ENCODE data around the gene METTL8.

The METTL8 gene

DNA sequence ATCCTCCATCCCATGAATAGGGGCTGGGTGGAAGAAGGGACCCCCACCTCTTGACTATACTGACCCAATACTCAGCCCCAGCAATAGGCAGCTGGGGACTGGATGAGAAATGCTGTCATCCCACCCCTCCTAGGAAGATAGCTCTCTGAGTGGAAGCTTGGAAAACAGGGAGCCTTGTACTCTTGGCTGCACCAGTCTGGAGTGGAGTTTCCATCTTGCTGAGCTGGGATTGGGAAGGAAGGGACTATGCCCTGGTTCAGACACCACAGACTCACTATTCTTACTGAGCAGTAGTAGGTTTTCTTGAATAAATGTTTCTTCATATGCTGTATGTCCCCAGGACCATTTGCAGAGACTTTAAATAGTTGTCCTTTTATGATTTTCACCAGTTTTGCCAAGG is 7.7 kb upstream of the METTL8 start:
- DNase-seq (ENCODE audit: low read depth in 2 of 2): no peak
- no peak for TF ChIP-seq CTCF (IDR thresholded peaks at IDR 0.05; ENCODE audit: low read depth, low read length)
- H3K4me3 ChIP-seq (replicated peaks in 1 of 2; ENCODE audit: low read depth in 2 of 2, low read length in 2 of 2): no peak overlapping the region

- H3K4me3 ChIP-seq (replicated peaks in 1 of 2; ENCODE audit: low read depth in 2 of 2, low read length in 2 of 2): no peak overlapping the region
- peak; percentile 59 to 94 for DNase-seq (ENCODE audit: low read depth in 2 of 2)
- TF ChIP-seq CTCF (IDR thresholded peaks at IDR 0.05; ENCODE audit: low read depth, low read length): no peak
Observed at GRCh38 chr2:171436307-171436706, 2.5 kb upstream of the METTL8 start.

DNA sequence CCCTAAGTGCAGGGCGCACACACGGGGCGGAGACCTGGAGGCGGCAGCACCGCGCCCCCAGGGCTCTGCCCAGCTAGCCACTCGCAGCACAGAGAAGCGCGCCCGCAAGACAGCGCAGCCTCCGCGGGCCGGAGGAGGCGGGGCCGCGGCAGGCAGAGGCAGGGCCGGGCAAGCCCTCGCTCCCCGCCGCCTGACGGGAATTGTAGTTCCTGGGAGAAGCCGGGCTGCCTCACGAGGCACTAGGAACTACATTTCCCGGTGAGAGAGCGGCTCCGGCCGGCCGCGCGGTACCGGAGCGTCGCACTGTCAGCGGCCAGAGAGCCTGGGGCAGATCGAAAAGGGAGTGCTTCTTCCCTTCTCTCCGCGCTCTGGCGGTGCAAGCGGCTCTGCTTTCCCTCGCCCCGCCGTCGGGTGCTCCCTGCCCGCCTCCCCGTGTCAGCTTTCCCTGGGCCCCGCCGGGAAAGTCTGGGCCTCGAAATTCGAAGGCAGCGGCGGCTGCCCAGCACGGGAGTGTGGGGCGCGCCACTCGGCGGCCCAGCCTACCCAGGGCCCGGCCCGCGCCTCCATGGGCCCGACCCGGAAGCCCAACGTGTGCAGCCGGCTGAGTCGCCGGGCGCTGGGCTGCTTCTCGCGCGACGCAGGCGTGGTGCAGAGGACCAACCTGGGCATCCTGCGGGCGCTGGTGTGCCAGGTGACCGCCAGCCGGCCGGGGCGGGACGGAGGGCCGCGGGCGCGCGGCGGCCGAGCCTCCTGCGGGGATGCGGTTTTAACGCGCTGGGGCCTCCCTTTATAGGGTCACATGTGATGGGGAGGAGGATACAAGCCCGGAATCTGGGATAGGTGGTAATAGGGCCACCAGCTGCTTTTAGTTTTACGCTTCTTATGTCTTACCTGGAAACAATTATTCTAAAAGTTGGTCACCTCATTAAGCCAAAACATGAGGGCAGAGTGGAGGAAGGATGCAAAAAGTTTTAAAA is 511 bp upstream of the METTL8 start, which contains the start of gene DCAF17:
Gene DCAF17, plus strand, starts transcription at position 214 of the 977 bp plus-strand sequence. Its CDS starts 352 bp downstream, at position 566.
- peak; percentile 94 to 97 for DNase-seq (ENCODE audit: low read depth in 2 of 2)
- H3K4me3 ChIP-seq (replicated peaks in 1 of 2; ENCODE audit: low read depth in 2 of 2, low read length in 2 of 2): peak within 1 kb of the TSS; percentile 74 to 82
- no peak for TF ChIP-seq CTCF (IDR thresholded peaks at IDR 0.05; ENCODE audit: low read depth, low read length)

DNA sequence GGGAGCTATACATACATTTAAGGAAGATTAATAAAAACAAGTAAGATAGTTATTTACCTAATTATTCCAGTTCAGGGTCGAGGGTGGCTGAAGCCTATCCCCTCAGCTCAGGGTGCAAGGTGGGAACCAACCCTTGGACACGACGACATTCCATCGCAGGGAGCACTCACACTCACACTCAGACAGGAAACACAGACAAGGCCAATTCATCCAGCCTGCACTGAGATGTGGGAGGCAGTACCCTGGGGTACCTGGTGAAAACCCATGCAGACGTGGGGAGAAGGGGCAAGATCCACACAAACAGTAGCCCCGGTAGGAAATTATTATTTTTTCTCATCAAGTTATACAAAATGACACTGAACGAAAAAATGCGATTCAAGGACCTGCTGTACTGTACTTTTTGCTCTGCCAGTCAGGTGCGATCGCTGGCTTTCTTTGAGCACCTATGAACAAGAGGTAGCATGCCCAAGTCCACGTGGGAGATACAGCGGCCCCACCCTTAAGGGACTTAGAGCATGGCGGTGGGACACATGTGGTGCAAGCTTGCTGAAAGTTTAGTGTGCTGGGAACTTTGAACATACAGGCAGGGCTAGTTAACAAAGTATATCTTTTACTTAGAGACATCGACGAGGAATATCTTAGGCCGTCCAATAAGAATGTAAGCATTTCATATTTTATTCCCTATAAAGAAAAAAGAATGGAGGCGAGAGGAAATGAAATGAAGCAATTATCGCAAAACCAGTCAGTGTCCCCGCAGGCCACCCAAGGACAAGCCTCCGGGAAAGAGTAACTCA is 624 bp downstream of the METTL8 start:
- DNase-seq (ENCODE audit: low read depth in 2 of 2): peak; percentile 19 to 54
- peak overlapping the region; percentile 74 to 82 for H3K4me3 ChIP-seq (replicated peaks in 1 of 2; ENCODE audit: low read depth in 2 of 2, low read length in 2 of 2)
- no peak for TF ChIP-seq CTCF (IDR thresholded peaks at IDR 0.05; ENCODE audit: low read depth, low read length)

DNA sequence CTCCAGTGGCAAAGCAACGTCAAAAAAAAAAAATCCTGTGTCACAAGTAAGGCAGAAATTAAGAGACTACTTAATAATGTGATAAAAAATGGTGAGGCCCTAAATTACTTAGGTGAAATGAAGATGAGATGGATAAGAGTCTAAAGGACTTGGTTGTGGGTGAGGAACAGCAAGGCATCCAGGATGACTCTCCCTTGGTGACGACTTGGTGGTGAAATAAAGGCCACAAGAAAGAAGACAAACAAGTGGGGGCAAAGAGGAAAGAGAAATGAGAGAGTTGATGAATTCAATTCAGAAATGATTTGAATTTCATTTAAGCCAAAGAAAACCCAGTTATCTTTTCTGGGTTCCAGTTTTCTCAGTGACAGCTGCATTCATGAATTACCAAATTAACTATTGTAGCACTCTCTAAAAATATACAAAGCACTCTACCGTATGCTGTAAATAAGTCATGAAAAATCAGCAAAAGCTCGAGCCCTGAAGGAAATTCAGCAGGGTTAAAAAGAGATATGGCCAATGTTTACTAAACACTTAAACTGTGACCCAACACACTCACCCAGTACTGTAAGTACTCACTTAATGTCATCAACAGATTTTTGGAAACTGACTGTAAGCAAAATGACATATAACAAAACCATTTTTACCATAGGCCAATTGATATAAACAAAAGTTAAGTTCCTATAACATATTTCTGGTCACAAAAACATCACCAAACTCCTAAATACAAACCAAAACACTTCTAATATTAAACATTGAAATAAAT is 1.4 kb downstream of the METTL8 start:
- TF ChIP-seq CTCF (IDR thresholded peaks at IDR 0.05; ENCODE audit: low read depth, low read length): no peak
- no peak for DNase-seq (ENCODE audit: low read depth in 2 of 2)
- no peak overlapping the region for H3K4me3 ChIP-seq (replicated peaks in 1 of 2; ENCODE audit: low read depth in 2 of 2, low read length in 2 of 2)

GRCh38 chr2:171431677-171432167 is 2.1 kb downstream of the METTL8 start:
- no peak for DNase-seq (ENCODE audit: low read depth in 2 of 2)
- H3K4me3 ChIP-seq (replicated peaks in 1 of 2; ENCODE audit: low read depth in 2 of 2, low read length in 2 of 2): no peak overlapping the region
- TF ChIP-seq CTCF (IDR thresholded peaks at IDR 0.05; ENCODE audit: low read depth, low read length): no peak

All from cardiac fibroblast (primary cell).